Measurements from ENCODE around the gene KIF3B.

Gene KIF3B

DNA sequence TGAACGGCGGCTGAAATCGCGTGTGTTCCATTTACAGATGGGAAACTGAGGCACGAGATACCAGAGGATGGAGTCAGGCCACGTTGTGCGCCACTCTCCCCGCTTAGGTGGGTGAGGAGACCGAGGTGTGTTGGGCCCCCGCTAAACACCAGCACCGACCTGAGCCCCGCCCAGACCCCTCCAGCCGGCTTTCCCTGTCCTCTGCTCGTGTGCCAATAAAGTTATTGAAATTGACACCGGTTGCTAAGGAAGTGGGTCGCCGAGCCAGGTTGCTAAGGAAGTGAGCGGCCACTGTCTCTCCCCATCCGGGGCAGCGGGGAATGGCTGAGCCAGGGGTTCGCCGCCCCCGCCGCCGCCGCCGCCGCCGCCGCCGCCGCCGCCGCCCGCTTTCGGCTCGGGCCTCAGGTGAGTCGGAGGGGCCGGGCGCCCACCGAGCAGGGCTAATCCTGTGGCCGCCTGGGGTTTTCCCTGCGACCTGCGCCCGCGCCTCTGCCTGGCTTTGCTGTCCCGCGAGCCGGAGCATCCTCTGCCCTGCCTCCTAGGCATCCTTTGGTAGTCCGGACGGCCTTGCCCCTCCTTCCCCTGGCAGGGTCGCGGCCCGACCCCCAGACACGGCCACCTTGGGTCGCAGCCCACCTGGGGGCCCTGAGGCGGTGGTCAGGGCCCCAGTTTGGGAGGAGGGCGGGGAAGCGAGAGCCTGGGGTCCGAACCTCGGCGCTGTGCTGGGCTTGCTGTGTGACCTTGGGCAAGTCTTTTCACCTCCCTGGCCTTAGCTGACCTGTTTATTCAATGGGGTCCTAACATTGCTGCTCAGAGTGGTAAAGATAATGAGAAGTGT is at the start of gene KIF3B:
KIF3B (plus strand) TSS at position 291 of the 838 bp plus-strand sequence. CDS start 32,127 bp downstream, outside the sequence.
- no peaks in the 10 kb centered on the region for H3K9me2 ChIP-seq (ENCODE audit: low read depth, low read length)
- H3F3A ChIP-seq (ENCODE audit: insufficient read depth, low read length): no peaks in the 10 kb centered on the region
- no peaks in the 10 kb centered on the region for H3K36me3 ChIP-seq (ENCODE audit: insufficient read depth, low read length)
- no peaks in the 10 kb centered on the region for H4K20me1 ChIP-seq (ENCODE audit: insufficient read depth, low read length)
- H3K9ac ChIP-seq (ENCODE audit: low read length): peak within 1 kb of the TSS; percentile 83
- H3K4me1 ChIP-seq (ENCODE audit: insufficient read depth, low read length, severe bottlenecking): peaks cover 23% of the 10 kb centered on the region
- H3K79me2 ChIP-seq (ENCODE audit: insufficient read depth, low read length): no peaks in the 10 kb centered on the region
- no peak for TF ChIP-seq EZH2 (IDR thresholded peaks at IDR 0.05; ENCODE audit: borderline replicate concordance, low read length)
- TF ChIP-seq, protein P1, sequence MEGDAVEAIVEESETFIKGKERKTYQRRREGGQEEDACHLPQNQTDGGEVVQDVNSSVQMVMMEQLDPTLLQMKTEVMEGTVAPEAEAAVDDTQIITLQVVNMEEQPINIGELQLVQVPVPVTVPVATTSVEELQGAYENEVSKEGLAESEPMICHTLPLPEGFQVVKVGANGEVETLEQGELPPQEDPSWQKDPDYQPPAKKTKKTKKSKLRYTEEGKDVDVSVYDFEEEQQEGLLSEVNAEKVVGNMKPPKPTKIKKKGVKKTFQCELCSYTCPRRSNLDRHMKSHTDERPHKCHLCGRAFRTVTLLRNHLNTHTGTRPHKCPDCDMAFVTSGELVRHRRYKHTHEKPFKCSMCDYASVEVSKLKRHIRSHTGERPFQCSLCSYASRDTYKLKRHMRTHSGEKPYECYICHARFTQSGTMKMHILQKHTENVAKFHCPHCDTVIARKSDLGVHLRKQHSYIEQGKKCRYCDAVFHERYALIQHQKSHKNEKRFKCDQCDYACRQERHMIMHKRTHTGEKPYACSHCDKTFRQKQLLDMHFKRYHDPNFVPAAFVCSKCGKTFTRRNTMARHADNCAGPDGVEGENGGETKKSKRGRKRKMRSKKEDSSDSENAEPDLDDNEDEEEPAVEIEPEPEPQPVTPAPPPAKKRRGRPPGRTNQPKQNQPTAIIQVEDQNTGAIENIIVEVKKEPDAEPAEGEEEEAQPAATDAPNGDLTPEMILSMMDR (IDR thresholded peaks at IDR 0.05; ENCODE audit: low read length): no peak
- H3K4me2 ChIP-seq (ENCODE audit: low read length): peak within 1 kb of the TSS; percentile 92
- peak within 1 kb of the TSS; percentile 100 for H2AFZ ChIP-seq (ENCODE audit: low read length)
- peak within 1 kb of the TSS; percentile 21 for H3K27ac ChIP-seq (ENCODE audit: low read depth, low read length, poor library complexity, severe bottlenecking)
- H3K27me3 ChIP-seq (ENCODE audit: insufficient read depth, low read length): no peaks in the 10 kb centered on the region
- peak within 1 kb of the TSS; percentile 94 for H3K4me3 ChIP-seq (ENCODE audit: low read depth, low read length, poor library complexity, severe bottlenecking)
- peaks cover 3% of the 10 kb centered on the region for H3K9me3 ChIP-seq (ENCODE audit: low read length)

DNA sequence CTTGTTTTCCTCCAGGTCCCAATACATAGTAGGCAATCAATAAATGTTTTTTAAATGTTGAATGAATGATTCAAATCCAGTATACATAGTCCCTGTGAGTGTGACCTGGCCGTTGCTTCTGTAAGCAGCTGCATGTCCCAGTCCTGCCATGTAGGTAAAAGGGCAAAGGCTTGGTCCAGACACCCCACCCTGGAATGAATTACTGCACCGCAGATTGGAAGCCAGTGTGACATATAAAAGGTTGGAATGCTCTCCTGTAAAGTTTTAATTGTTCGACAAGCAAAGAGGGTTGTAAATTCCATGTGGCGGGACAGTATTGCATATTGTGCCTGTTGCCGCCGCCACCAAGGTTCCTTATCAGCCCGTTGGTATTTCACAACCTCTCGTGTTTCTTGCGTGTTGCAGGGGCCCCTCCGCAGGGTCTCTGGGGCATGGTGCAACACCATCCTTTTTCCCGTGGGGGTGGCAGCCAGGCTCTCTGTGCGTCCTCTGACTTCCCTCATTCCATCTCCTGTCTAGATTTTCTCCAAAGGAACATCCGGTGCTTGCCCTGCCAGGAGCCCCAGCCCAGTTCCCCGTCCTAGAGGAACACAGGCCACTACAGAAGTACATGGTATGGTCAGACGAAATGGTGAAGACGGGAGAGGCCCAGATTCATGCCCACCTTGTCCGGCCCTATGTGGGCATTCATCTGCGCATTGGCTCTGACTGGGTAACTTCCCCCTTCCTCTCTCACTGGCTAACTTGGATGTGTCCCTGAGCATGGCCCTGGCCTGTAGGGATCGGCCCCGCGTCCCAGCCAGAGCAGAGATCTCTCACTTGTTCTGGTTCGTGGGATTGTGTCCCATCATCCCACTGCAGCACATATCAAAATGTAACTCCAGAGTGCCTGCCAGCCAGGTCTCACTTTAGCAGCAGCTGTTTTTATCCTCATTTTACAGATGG is 49.4 kb upstream of the KIF3B start:
- peaks cover 11% of the 10 kb centered on the region for H3K4me1 ChIP-seq (ENCODE audit: insufficient read depth, low read length, severe bottlenecking)
- no peaks in the 10 kb centered on the region for H3K79me2 ChIP-seq (ENCODE audit: insufficient read depth, low read length)
- H3K4me2 ChIP-seq (ENCODE audit: low read length): no peak overlapping the region
- no peak for TF ChIP-seq EZH2 (IDR thresholded peaks at IDR 0.05; ENCODE audit: borderline replicate concordance, low read length)
- TF ChIP-seq, protein P1 (IDR thresholded peaks at IDR 0.05; ENCODE audit: low read length): no peak
- no peaks in the 10 kb centered on the region for H3K9me3 ChIP-seq (ENCODE audit: low read length)
- no peaks in the 10 kb centered on the region for H3F3A ChIP-seq (ENCODE audit: insufficient read depth, low read length)
- no peak overlapping the region for H3K27ac ChIP-seq (ENCODE audit: low read depth, low read length, poor library complexity, severe bottlenecking)
- no peak overlapping the region for H3K9ac ChIP-seq (ENCODE audit: low read length)
- H2AFZ ChIP-seq (ENCODE audit: low read length): no peak overlapping the region
- no peak overlapping the region for H3K4me3 ChIP-seq (ENCODE audit: low read depth, low read length, poor library complexity, severe bottlenecking)
- H3K27me3 ChIP-seq (ENCODE audit: insufficient read depth, low read length): no peaks in the 10 kb centered on the region
- H3K36me3 ChIP-seq (ENCODE audit: insufficient read depth, low read length): peaks cover 81% of the 10 kb centered on the region
- H3K9me2 ChIP-seq (ENCODE audit: low read depth, low read length): no peaks in the 10 kb centered on the region
- no peaks in the 10 kb centered on the region for H4K20me1 ChIP-seq (ENCODE audit: insufficient read depth, low read length)

DNA sequence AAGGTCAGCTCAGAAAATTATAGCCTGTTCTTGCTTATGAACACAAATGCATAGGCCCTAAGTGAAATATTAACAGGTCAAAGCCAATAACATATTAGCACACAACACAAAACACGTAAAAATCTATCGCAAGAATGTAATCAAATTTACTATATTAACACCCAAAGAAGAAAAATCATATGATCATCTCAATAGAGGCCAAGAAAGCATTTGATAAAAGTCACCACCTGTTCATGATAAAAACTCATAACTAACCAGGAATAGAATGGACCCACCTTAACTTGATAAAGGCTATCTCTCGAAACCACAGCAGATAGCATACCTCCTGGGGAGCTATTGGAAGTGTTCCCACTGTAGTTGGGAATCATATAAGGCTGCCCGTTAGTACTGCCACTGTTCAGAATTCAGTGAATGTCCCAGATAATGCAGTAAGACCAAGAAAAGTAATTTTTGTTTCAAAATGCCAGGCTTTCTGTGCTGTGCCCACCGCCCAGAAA is 48.2 kb upstream of the KIF3B start:
- Histone ChIP-seq H3K9me2 (ENCODE audit: low read depth, low read length) (no peaks in the 10 kb centered on the region), H3K79me2 (ENCODE audit: insufficient read depth, low read length) (no peaks in the 10 kb centered on the region), H3K4me1 (ENCODE audit: insufficient read depth, low read length, severe bottlenecking) (peaks cover 11% of the 10 kb centered on the region), H3F3A (ENCODE audit: insufficient read depth, low read length) (no peaks in the 10 kb centered on the region), H3K4me3 (ENCODE audit: low read depth, low read length, poor library complexity, severe bottlenecking) (no peak overlapping the region), H3K36me3 (ENCODE audit: insufficient read depth, low read length) (peaks cover 77% of the 10 kb centered on the region), H3K27ac (ENCODE audit: low read depth, low read length, poor library complexity, severe bottlenecking) (no peak overlapping the region), H4K20me1 (ENCODE audit: insufficient read depth, low read length) (no peaks in the 10 kb centered on the region), H3K9me3 (ENCODE audit: low read length) (no peaks in the 10 kb centered on the region), H3K4me2 (ENCODE audit: low read length) (no peak overlapping the region), H3K9ac (ENCODE audit: low read length) (no peak overlapping the region), H2AFZ (ENCODE audit: low read length) (no peak overlapping the region), H3K27me3 (ENCODE audit: insufficient read depth, low read length) (no peaks in the 10 kb centered on the region)
- TF ChIP-seq EZH2 (IDR thresholded peaks at IDR 0.05; ENCODE audit: borderline replicate concordance, low read length): no peak
- TF ChIP-seq, protein P1 (IDR thresholded peaks at IDR 0.05; ENCODE audit: low read length): no peak
